WTC11 (cell line): ENCODE measurements around the gene CELF2.

ENCODE experiments used
- CTCF ChIP-seq: fragments of 200-600 bp; IDR thresholded peaks from 2 replicates; pipeline ENCODE4 v1.8.0; 2022; ENCODE audit warnings: antibody characterized with exemption
- EMX1 ChIP-seq: fragments of 250-450 bp; sonication (Bioruptor Pico); IDR thresholded peaks from 2 replicates; pipeline ENCODE4 v1.8.0; 2021; ENCODE audit warnings: mild to moderate bottlenecking
- NFYB ChIP-seq: sonication (generic); formaldehyde crosslinking; conservative IDR thresholded peaks from 2 replicates; pipeline ENCODE4 v1.8.0; 2022; ENCODE audit warnings: low read depth, missing genetic modification reagents
- ZBTB21 ChIP-seq: sonication (generic); formaldehyde crosslinking; IDR thresholded peaks from 2 replicates; pipeline ENCODE4 v1.8.1; 2023; ENCODE audit warnings: mild to moderate bottlenecking, missing genetic modification reagents, borderline replicate concordance
- ZNF416 ChIP-seq: fragments of 250-450 bp; sonication (Bioruptor Pico); IDR thresholded peaks from 2 replicates; pipeline ENCODE4 v1.9.0; 2021; ENCODE audit warnings: mild to moderate bottlenecking, inconsistent platforms
- TF ChIP-seq, protein P1 (sequence below): sonication (generic); formaldehyde crosslinking; IDR thresholded peaks from 2 replicates; pipeline ENCODE4 v1.8.0; 2022; ENCODE audit warnings: mild to moderate bottlenecking, missing genetic modification reagents

- no peak for TF ChIP-seq ZNF416 (CRISPR knock-in tag)
- TF ChIP-seq CTCF: no peak
- TF ChIP-seq NFYB (CRISPR knock-in tag): no peak
- TF ChIP-seq ZBTB21: no peak
- no peak for TF ChIP-seq EMX1 (CRISPR knock-in tag)
- TF ChIP-seq, protein P1, sequence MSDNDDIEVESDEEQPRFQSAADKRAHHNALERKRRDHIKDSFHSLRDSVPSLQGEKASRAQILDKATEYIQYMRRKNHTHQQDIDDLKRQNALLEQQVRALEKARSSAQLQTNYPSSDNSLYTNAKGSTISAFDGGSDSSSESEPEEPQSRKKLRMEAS: no peak
Measured at GRCh38 chr10:11197266-11197712, 179.6 kb downstream of the CELF2 start.
